Measurements from ENCODE around the gene TSPAN6. TPM values are rescaled to one million over a fixed set of nuclear protein-coding genes. Genes with fewer than 3 reads are reported as not detected.

TSPAN6 gene
- total RNA-seq, 1 donor from 2014 or later, result 16.6 TPM

DNA sequence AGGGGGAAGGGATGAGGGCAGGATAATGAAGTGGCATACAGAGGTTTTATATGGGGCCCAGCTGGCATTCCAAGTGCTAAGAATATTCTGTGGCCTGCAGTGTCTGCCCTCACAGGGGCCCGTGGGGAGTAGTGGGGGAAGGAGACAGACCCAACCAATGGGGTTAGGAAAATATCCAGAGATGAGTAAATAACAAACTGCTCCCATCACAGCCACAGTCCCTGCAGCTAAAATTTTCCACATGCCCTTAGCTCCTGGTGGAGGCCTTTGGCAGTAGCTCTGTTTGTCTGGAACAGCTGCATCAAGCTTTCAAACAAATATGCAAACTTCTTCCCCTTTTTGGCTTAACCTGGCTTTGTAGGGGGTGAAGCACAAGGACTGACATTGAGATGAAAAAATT is 10.5 kb upstream of the TSPAN6 start:
- Histone ChIP-seq H3K27me3 (ENCODE audit: control insufficient read depth, insufficient read depth, low read length) (no peaks in the 10 kb centered on the region), H3K36me3 (ENCODE audit: control insufficient read depth, insufficient read depth, low read length) (no peaks in the 10 kb centered on the region), H3K4me3 (ENCODE audit: low read depth, low read length) (no peak overlapping the region)
- TF ChIP-seq CTCF (IDR thresholded peaks at IDR 0.05; ENCODE audit: insufficient read depth, low read length, severe bottlenecking), result no peak
- FAIRE-seq (no peak), DNase-seq (ENCODE audit: low read depth) (no peak)

DNA sequence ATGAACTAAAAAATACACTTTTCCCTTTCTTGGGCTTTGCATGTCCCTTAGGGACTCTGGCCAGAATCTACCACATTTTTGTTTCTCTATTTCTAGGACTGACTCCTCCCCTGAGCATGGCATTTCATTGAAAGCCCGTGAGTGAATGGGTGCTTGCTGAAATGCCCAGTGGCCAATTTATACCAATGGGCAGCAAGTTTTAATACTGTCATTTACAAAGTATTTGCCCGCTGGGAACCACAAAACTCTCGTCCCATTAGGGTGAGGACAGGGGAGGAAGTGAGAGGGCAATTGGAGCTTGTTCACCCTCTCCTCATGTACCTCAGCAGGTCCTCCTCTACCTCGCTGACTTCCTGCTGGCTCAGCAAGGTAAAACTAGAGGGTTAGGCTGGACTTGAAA is 8.5 kb upstream of the TSPAN6 start:
- Histone ChIP-seq H3K27me3 (ENCODE audit: control insufficient read depth, insufficient read depth, low read length) (no peaks in the 10 kb centered on the region), H3K4me3 (ENCODE audit: low read depth, low read length) (no peak overlapping the region), H3K36me3 (ENCODE audit: control insufficient read depth, insufficient read depth, low read length) (no peaks in the 10 kb centered on the region)
- DNase-seq (ENCODE audit: low read depth), result peak; percentile 54
- no peak for FAIRE-seq
- no peak for TF ChIP-seq CTCF (IDR thresholded peaks at IDR 0.05; ENCODE audit: insufficient read depth, low read length, severe bottlenecking)

DNA sequence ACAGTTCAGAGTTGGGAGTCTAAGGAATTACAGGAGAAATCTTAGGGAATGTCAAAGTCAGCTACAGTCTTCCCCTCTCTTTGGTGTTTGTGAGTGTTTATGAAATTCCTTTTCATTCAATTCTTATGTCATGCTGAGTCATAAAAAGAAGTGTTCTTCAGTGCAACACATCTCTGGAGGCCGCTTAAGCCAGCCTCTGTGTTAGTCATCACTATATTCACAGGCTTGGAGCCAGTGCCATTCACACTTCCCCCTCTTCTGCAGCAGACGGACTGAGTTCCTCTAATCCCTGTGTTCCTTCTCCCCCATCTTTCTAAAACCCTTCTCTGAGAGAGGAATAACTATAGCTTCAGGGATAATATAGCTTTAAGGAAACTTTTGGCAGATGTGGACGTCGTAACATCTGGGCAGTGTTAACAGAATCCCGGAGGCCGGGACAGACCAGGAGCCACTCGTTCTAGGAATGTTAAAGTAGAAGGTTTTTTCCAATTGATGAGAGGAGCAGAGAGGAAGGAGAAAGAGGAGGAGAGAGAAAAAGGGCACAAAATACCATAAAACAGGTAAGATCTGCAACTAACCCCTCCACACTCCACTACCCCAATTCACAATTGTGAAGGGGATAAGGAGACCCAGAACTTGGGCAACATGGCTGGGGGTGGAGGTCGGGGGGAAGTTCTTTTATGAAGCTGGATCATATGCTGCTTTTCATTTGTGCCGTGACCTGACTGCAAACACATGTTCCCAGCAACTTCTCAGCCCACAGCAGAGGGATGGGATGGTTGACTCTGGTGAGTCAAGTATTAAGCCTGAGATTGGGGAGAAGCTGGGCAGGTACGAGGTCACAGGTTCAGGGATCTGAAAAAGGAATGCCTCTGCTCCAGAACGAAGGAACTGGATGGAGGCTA is 7.6 kb upstream of the TSPAN6 start, which contains the start of gene SRPX2:
SRPX2 (plus strand) TSS at position 244 of the 905 bp plus-strand sequence. CDS start 2,124 bp downstream, outside the sequence.
- DNase-seq (ENCODE audit: low read depth) (peak; percentile 90), FAIRE-seq (peak; percentile 32)
- H3K36me3 ChIP-seq (ENCODE audit: control insufficient read depth, insufficient read depth, low read length), result no peaks in the 10 kb centered on the region
- TF ChIP-seq CTCF (IDR thresholded peaks at IDR 0.05; ENCODE audit: insufficient read depth, low read length, severe bottlenecking), result no peak
- H3K27me3 ChIP-seq (ENCODE audit: control insufficient read depth, insufficient read depth, low read length), result no peaks in the 10 kb centered on the region
- peak within 1 kb of the TSS; percentile 23 for H3K4me3 ChIP-seq (ENCODE audit: low read depth, low read length)

GRCh38 chrX:100643212-100643611 is 6.6 kb upstream of the TSPAN6 start:
- no peak for TF ChIP-seq CTCF (IDR thresholded peaks at IDR 0.05; ENCODE audit: insufficient read depth, low read length, severe bottlenecking)
- DNase-seq (ENCODE audit: low read depth), result peak; percentile 88
- Histone ChIP-seq H3K36me3 (ENCODE audit: control insufficient read depth, insufficient read depth, low read length) (no peaks in the 10 kb centered on the region), H3K4me3 (ENCODE audit: low read depth, low read length) (no peak overlapping the region), H3K27me3 (ENCODE audit: control insufficient read depth, insufficient read depth, low read length) (no peaks in the 10 kb centered on the region)
- FAIRE-seq, result no peak

DNA sequence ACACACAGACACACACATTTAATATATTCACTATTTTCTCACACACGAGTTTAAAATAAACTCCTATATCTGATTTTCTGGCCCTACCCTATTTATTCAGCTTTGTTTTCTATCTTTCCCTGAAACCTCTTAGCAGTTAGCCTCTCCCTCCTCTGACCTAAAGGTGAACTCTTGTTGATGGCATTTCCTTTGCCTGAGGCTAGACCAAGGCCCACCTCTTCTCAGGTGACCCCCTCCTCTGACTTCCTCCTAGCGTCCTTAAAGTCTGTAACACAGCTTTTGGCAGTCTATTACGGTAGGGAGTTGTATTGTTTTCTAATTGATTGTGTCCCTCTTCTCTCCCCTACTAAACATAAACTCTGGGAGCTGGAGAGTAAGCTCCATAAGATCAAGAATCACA is 5.7 kb upstream of the TSPAN6 start:
- Histone ChIP-seq H3K36me3 (ENCODE audit: control insufficient read depth, insufficient read depth, low read length) (no peaks in the 10 kb centered on the region), H3K27me3 (ENCODE audit: control insufficient read depth, insufficient read depth, low read length) (no peaks in the 10 kb centered on the region), H3K4me3 (ENCODE audit: low read depth, low read length) (no peak overlapping the region)
- DNase-seq (ENCODE audit: low read depth) (peak; percentile 56), FAIRE-seq (no peak)
- no peak for TF ChIP-seq CTCF (IDR thresholded peaks at IDR 0.05; ENCODE audit: insufficient read depth, low read length, severe bottlenecking)

Measured in bronchial epithelial cell (primary cell).